ENCODE results near the gene TENT4A.

The TENT4A gene

GRCh38 chr5:6717247-6717646 lies 4.0 kb downstream of the TENT4A start:
- no peak overlapping the region for H3K4me3 ChIP-seq (ENCODE audit: low read depth, low read length)
- CTCF ChIA-PET: interaction anchor here (1.2 to 1.6 kb wide), 3 partner anchors 9 to 81 kb away, joined by 3 to 4 read pairs (median 3); no protein-coding TSS in a partner anchor

GRCh38 chr5:6717687-6718086 lies 4.5 kb downstream of the TENT4A start:
- ChIA-PET POLR2A (no interaction called here), CTCF (interaction anchor here (1.2 to 1.6 kb wide), 2 partner anchors 28 to 82 kb away, joined by 3 to 4 read pairs; no protein-coding TSS in a partner anchor)
- no peak overlapping the region for H3K4me3 ChIP-seq (ENCODE audit: low read depth, low read length)
- no peak for TF ChIP-seq CTCF (IDR thresholded peaks at IDR 0.05; ENCODE audit: insufficient read depth, low read length, missing control alignments)
- no peak for DNase-seq (ENCODE audit: low read depth, low spot score)

More at GRCh38 chr5:6717247-6717646, 4.0 kb downstream of the TENT4A start:
- POLR2A ChIA-PET: no interaction called here
- DNase-seq (ENCODE audit: low read depth, low spot score): no peak
- no peak for TF ChIP-seq CTCF (IDR thresholded peaks at IDR 0.05; ENCODE audit: insufficient read depth, low read length, missing control alignments)

- ChIA-PET CTCF (interaction anchor here (1.2 to 1.6 kb wide), 3 partner anchors 15 to 82 kb away, joined by 3 to 4 read pairs (median 3); no protein-coding TSS in a partner anchor), POLR2A (no interaction called here)
- no peak for DNase-seq (ENCODE audit: low read depth, low spot score)
These were observed 5.0 kb downstream of the TENT4A start for GRCh38 chr5:6718161-6718681.

GRCh38 chr5:6718718-6719117 lies 5.5 kb downstream of the TENT4A start:
- DNase-seq (ENCODE audit: low read depth, low spot score): no peak
- TF ChIP-seq CTCF (IDR thresholded peaks at IDR 0.05; ENCODE audit: insufficient read depth, low read length, missing control alignments): no peak
- POLR2A ChIA-PET: no interaction called here
- CTCF ChIA-PET: interaction anchor here (1.4 to 1.6 kb wide), 2 partner anchors 14 to 27 kb away, joined by 3 to 4 read pairs; no protein-coding TSS in a partner anchor
- H3K4me3 ChIP-seq (ENCODE audit: low read depth, low read length): no peak overlapping the region

More at GRCh38 chr5:6718161-6718681, 5.0 kb downstream of the TENT4A start:
- TF ChIP-seq CTCF (IDR thresholded peaks at IDR 0.05; ENCODE audit: insufficient read depth, low read length, missing control alignments): no peak
- H3K4me3 ChIP-seq (ENCODE audit: low read depth, low read length): no peak overlapping the region

GRCh38 chr5:6719417-6719816 lies 6.2 kb downstream of the TENT4A start:
- ChIA-PET POLR2A (no interaction called here), CTCF (interaction anchor here (1.4 kb wide), 1 partner anchor 13 kb away, joined by 3 read pairs; no protein-coding TSS in a partner anchor)
- no peak for TF ChIP-seq CTCF (IDR thresholded peaks at IDR 0.05; ENCODE audit: insufficient read depth, low read length, missing control alignments)
- no peak for DNase-seq (ENCODE audit: low read depth, low spot score)
- H3K4me3 ChIP-seq (ENCODE audit: low read depth, low read length): no peak overlapping the region

- TF ChIP-seq CTCF (IDR thresholded peaks at IDR 0.05; ENCODE audit: insufficient read depth, low read length, missing control alignments): no peak
- ChIA-PET POLR2A (no interaction called here), CTCF (no interaction called here)
- DNase-seq (ENCODE audit: low read depth, low spot score): no peak
- no peak overlapping the region for H3K4me3 ChIP-seq (ENCODE audit: low read depth, low read length)
These were observed 6.8 kb downstream of the TENT4A start for GRCh38 chr5:6719896-6720560.
